GM23338 (cell line): ENCODE data around the gene CTNNBIP1. TPM values are rescaled to one million over a fixed set of nuclear protein-coding genes. Genes with fewer than 3 reads are reported as not detected.

Experiments
- ATAC-seq: fragments of 200-7000 bp; cut with Tn5 transposase; 3 replicates; pipeline ENCODE4 v1.9.1; 2020
- DNase-seq: peaks from one replicate; pipeline ENCODE4 v3.0.0-alpha.2; 2015; ENCODE audit warnings: low spot score
- H2AFZ ChIP-seq: fragments of 200-600 bp; sonication (generic); 2 replicates; pipeline ENCODE4 v1.8.0; 2016; ENCODE audit warnings: antibody characterized with exemption, mild to moderate bottlenecking, moderate library complexity
- H3F3A ChIP-seq: fragments of 200-600 bp; sonication (generic); replicated peaks from 2 replicates; pipeline ENCODE4 v1.8.0; 2017; ENCODE audit warnings: antibody characterized with exemption, mixed run types, low read depth
- H3K27ac ChIP-seq: fragments of 200-600 bp; sonication (generic); 2 replicates; pipeline ENCODE4 v1.6.1; 2016; ENCODE audit warnings: low read depth
- H3K27me3 ChIP-seq: fragments of 200-600 bp; sonication (generic); 2 replicates; pipeline ENCODE4 v1.8.0; 2016; ENCODE audit warnings: mild to moderate bottlenecking, mixed run types, moderate library complexity; ENCODE audit not compliant: insufficient read depth
- H3K36me3 ChIP-seq: fragments of 200-600 bp; sonication (generic); 2 replicates; pipeline ENCODE4 v1.8.0; 2016; ENCODE audit warnings: mild to moderate bottlenecking; ENCODE audit not compliant: insufficient read depth
- H3K4me1 ChIP-seq: fragments of 200-600 bp; sonication (generic); 2 replicates; pipeline ENCODE4 v1.8.0; 2016; ENCODE audit warnings: mild to moderate bottlenecking, moderate library complexity; ENCODE audit not compliant: insufficient read depth
- H3K4me2 ChIP-seq: fragments of 200-600 bp; sonication (generic); 2 replicates; pipeline ENCODE4 v1.7.1; 2017; ENCODE audit warnings: mixed run types
- H3K4me3 ChIP-seq: fragments of 200-600 bp; sonication (generic); 2 replicates; pipeline ENCODE4 v1.6.1; 2016; ENCODE audit warnings: mixed run types
- H3K79me2 ChIP-seq: fragments of 200-600 bp; sonication (generic); replicated peaks from 2 replicates; pipeline ENCODE4 v1.8.0; 2017; ENCODE audit warnings: mild to moderate bottlenecking; ENCODE audit not compliant: insufficient read depth
- H3K9me2 ChIP-seq: fragments of 200-600 bp; sonication (generic); 2 replicates; pipeline ENCODE4 v1.8.0; 2017; ENCODE audit not compliant: insufficient read depth
- H4K20me1 ChIP-seq: fragments of 200-600 bp; sonication (generic); replicated peaks from 2 replicates; pipeline ENCODE4 v1.8.0; 2017; ENCODE audit warnings: mild to moderate bottlenecking; ENCODE audit not compliant: insufficient read depth
- H3K27ac Mint-ChIP-seq: 2 replicates; pipeline ENCODE4 v1.8.0; 2020; ENCODE audit warnings: inconsistent platforms, mild to moderate bottlenecking, moderate library complexity, mixed read lengths
- H3K27me3 Mint-ChIP-seq: 3 replicates; pipeline ENCODE4 v1.8.0; 2022; ENCODE audit warnings: low read depth, mild to moderate bottlenecking, moderate library complexity, mixed read lengths, inconsistent platforms; ENCODE audit not compliant: insufficient read depth, poor library complexity
- H3K36me3 Mint-ChIP-seq: 3 replicates; pipeline ENCODE4 v1.8.0; 2021; ENCODE audit warnings: low read depth, mild to moderate bottlenecking, inconsistent platforms, moderate library complexity, mixed read lengths
- H3K4me1 Mint-ChIP-seq: 3 replicates; pipeline ENCODE4 v1.8.0; 2020; ENCODE audit warnings: mild to moderate bottlenecking, inconsistent platforms, mixed read lengths
- H3K4me3 Mint-ChIP-seq: 3 replicates; pipeline ENCODE4 v1.8.0; 2021; ENCODE audit warnings: moderate library complexity, mild to moderate bottlenecking, inconsistent platforms, mixed read lengths
- H3K9me3 Mint-ChIP-seq: 3 replicates; pipeline ENCODE4 v1.8.0; 2020; ENCODE audit warnings: moderate library complexity, mild to moderate bottlenecking, inconsistent platforms, mixed read lengths
- CREB1 ChIP-seq: fragments of 250-450 bp; sonication (Bioruptor Pico); IDR thresholded peaks from 2 replicates; pipeline ENCODE4 v1.5.0; 2020; ENCODE audit warnings: low read depth, mild to moderate bottlenecking, moderate library complexity
- ETS1 ChIP-seq: IDR thresholded peaks from 2 replicates; pipeline ENCODE4 v1.6.1; 2016; ENCODE audit warnings: antibody characterized with exemption
- EZH2 ChIP-seq: fragments of 200-600 bp; sonication (generic); IDR thresholded peaks from one replicate; pipeline ENCODE4 v1.8.0; 2017; ENCODE audit warnings: antibody characterized with exemption, mild to moderate bottlenecking, low read depth; ENCODE audit not compliant: unreplicated experiment
- EZH2phosphoT487 ChIP-seq: fragments of 200-600 bp; sonication (generic); IDR thresholded peaks from one replicate; pipeline ENCODE4 v1.8.1; 2018; ENCODE audit warnings: antibody characterized with exemption; ENCODE audit not compliant: unreplicated experiment
- JUNB ChIP-seq: IDR thresholded peaks from one replicate; pipeline ENCODE4 v1.6.1; 2016; ENCODE audit warnings: antibody characterized with exemption; ENCODE audit not compliant: unreplicated experiment
- NANOG ChIP-seq: IDR thresholded peaks from 2 replicates; pipeline ENCODE4 v1.6.1; 2016; ENCODE audit warnings: antibody characterized with exemption, borderline replicate concordance
- POLR2AphosphoS5 ChIP-seq: IDR thresholded peaks from 2 replicates; pipeline ENCODE4 v1.6.1; 2016; ENCODE audit warnings: antibody characterized with exemption, low read depth
- REST ChIP-seq: IDR thresholded peaks from one replicate; pipeline ENCODE4 v1.6.1; 2018; ENCODE audit warnings: antibody characterized with exemption; ENCODE audit not compliant: unreplicated experiment
- STAT1 ChIP-seq: IDR thresholded peaks from one replicate; pipeline ENCODE4 v1.6.1; 2016; ENCODE audit warnings: antibody characterized with exemption; ENCODE audit not compliant: unreplicated experiment
- ZNF114 ChIP-seq: fragments of 250-450 bp; sonication (Bioruptor Pico); IDR thresholded peaks from 2 replicates; pipeline ENCODE4 v1.5.0; 2020; ENCODE audit warnings: mild to moderate bottlenecking, moderate library complexity
- ZNF331 ChIP-seq: fragments of 250-450 bp; sonication (Bioruptor Pico); IDR thresholded peaks from 2 replicates; pipeline ENCODE4 v1.5.0; 2020; ENCODE audit warnings: low read depth, mild to moderate bottlenecking, moderate library complexity
- polyA plus RNA-seq: library from polyadenylated mRNA; unstranded; fragments of >200 nt; fragmentation: Nextera tagmentation; extraction: Ambion mirVana; gene quantifications from 2 replicates; pipeline ENCODE4 v1.2.1, GENCODE V29; 2016
- total RNA-seq: library from RNA; depleted of rRNA; stranded (reverse); fragments of >200 nt; shearing (Covaris generic); gene quantifications from 2 replicates; pipeline ENCODE4 v1.2.3, GENCODE V29; 2014

Gene CTNNBIP1
- total and polyA plus RNA-seq, 2 experiments from 2014 or later = 30.3 to 55.1 TPM

- ATAC-seq = no peak
- Histone ChIP-seq H3K79me2 (no peaks in the 10 kb centered on the region), H3K4me1 (peaks cover 6% of the 10 kb centered on the region), H2AFZ (no peak overlapping the region), H3K4me2 (no peak overlapping the region), H3K27me3 (no peaks in the 10 kb centered on the region), H3K4me3 (no peak overlapping the region), H4K20me1 (no peaks in the 10 kb centered on the region), H3K9me2 (no peaks in the 10 kb centered on the region), H3K36me3 (no peaks in the 10 kb centered on the region), H3K27ac (no peak overlapping the region), H3F3A (no peaks in the 10 kb centered on the region)
- no peak for DNase-seq
- TF ChIP-seq REST = no peak
- no peak for TF ChIP-seq EZH2
- no peak for TF ChIP-seq EZH2phosphoT487
- TF ChIP-seq ZNF114 (CRISPR knock-in tag) = no peak
- no peak for TF ChIP-seq NANOG
- TF ChIP-seq ZNF331 (CRISPR knock-in tag) = no peak
- H3K4me1 Mint-ChIP-seq = peaks cover 13% of the 10 kb centered on the region
- H3K27me3 Mint-ChIP-seq = peaks cover 8% of the 10 kb centered on the region
- H3K9me3 Mint-ChIP-seq = 0 out of 3 replicates have a peak, but pooled peaks cover 2% of the 10 kb centered on the region
- H3K27ac Mint-ChIP-seq = no peak overlapping the region
- H3K36me3 Mint-ChIP-seq = no peaks in the 10 kb centered on the region; the same call in 2 of the 3 replicates
- H3K4me3 Mint-ChIP-seq = no peak overlapping the region
These were observed 68.6 kb downstream of the CTNNBIP1 start for GRCh38 chr1:9841460-9841859.

GRCh38 chr1:9840176-9840575 is 69.9 kb downstream of the CTNNBIP1 start:
- ATAC-seq (no peak), DNase-seq (no peak)
- 0 out of 2 replicates have a peak, but pooled peaks cover 1% of the 10 kb centered on the region for H3F3A ChIP-seq
- H3K36me3 Mint-ChIP-seq = no peaks in the 10 kb centered on the region; the same call in 2 of the 3 replicates
- H3K36me3 ChIP-seq = no peaks in the 10 kb centered on the region
- no peaks in the 10 kb centered on the region for H3K79me2 ChIP-seq
- H3K9me3 Mint-ChIP-seq = 0 out of 3 replicates have a peak, but pooled peaks cover 2% of the 10 kb centered on the region
- H3K9me2 ChIP-seq = no peaks in the 10 kb centered on the region
- H2AFZ ChIP-seq = no peak overlapping the region
- H3K4me1 ChIP-seq = peaks cover 5% of the 10 kb centered on the region; the same call in 1 of the 2 replicates
- no peaks in the 10 kb centered on the region for H3K27me3 ChIP-seq
- H3K4me1 Mint-ChIP-seq = peaks cover 18% of the 10 kb centered on the region
- H3K27ac ChIP-seq = no peak overlapping the region
- H3K27ac Mint-ChIP-seq = no peak overlapping the region
- no peak overlapping the region for H3K4me3 Mint-ChIP-seq
- H3K4me3 ChIP-seq = no peak overlapping the region
- H3K27me3 Mint-ChIP-seq = peaks cover 15% of the 10 kb centered on the region
- H4K20me1 ChIP-seq = no peaks in the 10 kb centered on the region
- H3K4me2 ChIP-seq = no peak overlapping the region
- no peak for TF ChIP-seq STAT1
- no peak for TF ChIP-seq ETS1
- TF ChIP-seq CREB1 = no peak
- no peak for TF ChIP-seq ZNF331 (CRISPR knock-in tag)
- no peak for TF ChIP-seq POLR2AphosphoS5
- TF ChIP-seq JUNB = no peak
- no peak for TF ChIP-seq REST
- TF ChIP-seq EZH2phosphoT487 = no peak
